Omental fat pad (tissue), 4 donors: Measurements from ENCODE around the gene FAM222A. TPM values are rescaled to one million over a fixed set of nuclear protein-coding genes. Genes with fewer than 3 reads are reported as not detected.

Experiments
- ATAC-seq: fragments of 150-250 bp; one replicate; pipeline ENCODE4 v1.9.1; 2016; ENCODE audit warnings: mild to moderate bottlenecking, moderate library complexity; ENCODE audit not compliant: low FRiP score
- DNase-seq: peaks from one replicate; pipeline ENCODE4 v3.0.0-alpha.2; 2019; ENCODE audit warnings: low spot score
- CTCF ChIP-seq, 3 donors: fragments of 450-650 bp; IDR thresholded peaks; one replicate each; pipeline ENCODE4 v1.5.1; 2016 to 2017; ENCODE audit warnings: antibody characterized with exemption in 3 of 3, mild to moderate bottlenecking in 3 of 3, moderate library complexity in 2 of 3
- total RNA-seq, 4 donors: library from RNA; depleted of rRNA; stranded (reverse); fragments of >200 nt; gene quantifications; one replicate each; pipeline ENCODE4 v1.1.0, GENCODE V29; 2016

Gene FAM222A
- total RNA-seq, 4 donors from 2014 or later, result 0.94 to 2.6 (median 2.3) TPM; not detected in 1

GRCh38 chr12:109759595-109759994 is 46.0 kb downstream of the FAM222A start:
- DNase-seq (no peak), ATAC-seq (no peak)
- TF ChIP-seq CTCF (IDR thresholded peaks at IDR 0.05), result no peak

DNA sequence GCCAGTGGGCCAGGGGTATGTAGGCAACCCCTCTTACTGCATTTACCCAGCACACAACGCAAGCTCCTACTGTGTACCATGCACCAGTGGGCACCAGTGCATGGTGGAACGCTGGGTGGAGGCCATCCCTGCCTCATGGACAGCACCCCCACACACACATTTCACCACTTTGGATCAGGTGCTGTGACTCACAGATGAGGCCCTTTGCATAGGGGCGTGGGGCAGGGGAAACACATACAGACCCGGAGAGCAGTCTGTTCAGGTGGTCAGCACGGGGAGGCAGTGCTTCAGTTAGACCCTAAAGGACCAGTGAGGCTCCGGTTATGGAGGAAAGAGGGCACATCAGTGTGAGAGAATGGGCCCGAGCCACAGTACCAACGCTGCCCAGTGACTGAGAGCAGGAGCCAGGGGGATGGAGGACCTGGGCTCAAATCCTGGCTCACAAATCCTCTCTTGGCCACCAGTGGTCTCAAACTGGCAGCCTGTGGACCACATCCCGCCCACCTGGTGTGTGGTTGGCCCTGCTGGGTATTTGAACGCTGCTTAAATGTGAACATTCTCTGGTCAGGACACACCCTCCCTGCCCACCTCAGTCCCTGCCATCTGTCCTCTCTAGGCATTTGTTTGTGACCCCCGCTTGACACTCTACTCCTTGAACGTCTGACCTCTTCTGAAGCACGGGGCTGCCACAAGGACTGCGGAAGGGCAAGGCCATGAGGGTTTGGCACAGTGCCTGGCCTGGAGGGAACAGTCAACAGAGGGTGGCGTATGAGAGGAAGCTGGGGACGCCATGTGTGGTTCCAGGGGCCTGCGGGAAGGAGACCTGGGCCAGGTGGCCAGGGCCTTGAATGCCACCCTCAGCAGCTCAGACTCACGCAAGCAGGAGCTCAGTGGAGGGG is 46.7 kb downstream of the FAM222A start:
- DNase-seq (no peak), ATAC-seq (no peak)
- no peak for TF ChIP-seq CTCF (IDR thresholded peaks at IDR 0.05)

DNA sequence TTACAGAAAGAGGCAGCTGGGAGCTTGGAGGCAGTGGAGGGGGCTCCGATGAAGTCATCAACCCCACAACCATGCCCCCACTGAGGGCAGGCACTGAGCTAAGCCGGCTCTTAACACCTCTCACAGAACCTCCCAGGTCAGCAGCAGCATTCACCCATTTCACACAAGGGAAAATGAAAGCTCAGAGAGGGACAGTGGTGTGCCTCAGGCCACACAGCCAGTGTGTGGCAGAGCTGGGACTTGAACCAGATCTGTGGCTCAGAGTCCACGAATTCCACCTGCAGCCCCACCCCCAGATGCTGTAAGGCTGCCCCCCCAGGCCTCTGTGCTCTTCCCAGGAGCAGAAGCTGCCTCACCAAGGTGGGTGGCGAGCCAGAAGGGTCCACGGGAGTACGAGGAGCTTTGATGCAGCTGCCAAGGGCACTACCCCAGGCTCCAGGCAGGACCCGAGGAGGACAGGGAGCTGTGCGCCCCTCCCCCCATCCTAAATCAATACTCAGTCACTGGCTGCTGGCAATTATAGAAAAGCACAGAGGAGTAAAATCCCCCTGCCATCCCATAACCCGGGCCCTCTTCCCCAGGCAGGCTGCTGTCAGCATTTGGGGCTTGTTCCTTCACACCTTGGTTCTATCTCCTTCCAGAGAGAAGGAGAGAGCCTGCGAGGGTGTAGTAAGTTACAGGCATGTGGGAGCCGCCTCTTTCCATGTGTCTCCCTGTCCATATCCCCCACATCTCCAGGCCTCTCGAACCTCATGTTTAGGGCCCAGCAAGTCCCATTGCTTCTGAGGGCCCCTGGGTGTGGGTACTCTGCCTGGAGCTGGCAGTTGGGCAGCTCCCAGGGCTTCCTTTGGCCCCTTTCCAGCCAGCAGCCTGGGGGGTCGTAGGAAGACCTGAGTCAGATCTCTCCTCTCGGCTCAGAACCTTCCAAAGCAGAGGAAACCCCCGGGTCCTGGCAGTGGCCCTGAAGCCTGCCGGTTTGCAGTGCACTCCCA is 47.6 kb downstream of the FAM222A start:
- ATAC-seq, result no peak
- no peak for TF ChIP-seq CTCF (IDR thresholded peaks at IDR 0.05)
- no peak for DNase-seq

DNA sequence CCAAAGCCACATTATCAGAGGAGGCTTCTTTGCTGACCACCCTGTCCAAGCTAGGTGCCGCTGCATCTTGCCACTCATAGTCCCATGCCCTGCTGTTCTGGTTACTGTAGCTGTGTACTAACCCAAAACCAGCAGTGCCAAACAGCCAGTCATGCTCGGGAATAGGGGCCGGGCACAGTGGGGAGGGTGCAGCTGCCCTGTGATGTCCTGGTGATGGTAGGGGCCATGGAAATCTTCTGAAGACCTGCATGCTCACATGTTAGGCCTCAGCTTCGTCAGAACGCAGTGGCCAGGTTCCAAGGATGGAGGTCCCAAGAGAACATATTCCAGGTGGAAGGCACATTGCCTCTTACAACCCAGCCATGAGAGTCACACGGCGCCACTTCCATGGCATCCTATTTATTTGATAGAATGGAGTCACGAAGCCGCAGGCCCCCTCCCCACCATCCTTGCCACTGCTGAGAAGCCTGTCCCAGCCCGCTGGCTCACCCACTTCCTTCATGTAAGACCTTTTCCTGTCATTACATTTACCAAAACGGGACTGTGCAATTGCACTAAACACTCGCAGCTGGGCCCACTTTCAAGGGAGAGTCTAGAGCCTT is 48.5 kb downstream of the FAM222A start:
- no peak for DNase-seq
- no peak for TF ChIP-seq CTCF (IDR thresholded peaks at IDR 0.05)
- no peak for ATAC-seq

DNA sequence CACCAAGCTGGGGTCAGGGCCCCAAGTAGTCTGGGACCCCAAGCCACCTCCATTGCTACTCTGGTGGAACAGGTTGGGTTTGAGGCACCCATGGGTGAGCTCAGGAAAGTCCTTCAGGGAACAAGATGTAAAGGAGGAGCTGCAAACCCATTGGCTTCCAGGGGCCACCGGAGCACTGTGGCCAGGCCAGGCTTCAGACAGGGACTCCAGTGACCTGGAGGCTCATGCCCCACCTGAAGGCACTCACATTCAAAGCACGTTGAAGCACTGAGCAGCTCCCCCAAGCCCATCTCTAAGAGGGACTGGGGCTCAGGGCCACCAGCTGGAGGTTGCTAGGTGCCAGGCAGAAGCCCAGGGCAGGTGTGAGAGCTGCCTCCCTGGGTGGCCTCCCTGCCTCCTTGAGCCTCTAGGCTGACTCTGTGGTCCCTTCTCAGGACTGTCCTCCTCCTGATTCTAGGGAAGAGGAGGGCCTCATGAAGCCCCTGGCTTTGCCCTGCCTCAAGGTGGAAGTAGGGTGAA is 49.1 kb downstream of the FAM222A start:
- no peak for DNase-seq
- no peak for ATAC-seq
- TF ChIP-seq CTCF (IDR thresholded peaks at IDR 0.05), result no peak

DNA sequence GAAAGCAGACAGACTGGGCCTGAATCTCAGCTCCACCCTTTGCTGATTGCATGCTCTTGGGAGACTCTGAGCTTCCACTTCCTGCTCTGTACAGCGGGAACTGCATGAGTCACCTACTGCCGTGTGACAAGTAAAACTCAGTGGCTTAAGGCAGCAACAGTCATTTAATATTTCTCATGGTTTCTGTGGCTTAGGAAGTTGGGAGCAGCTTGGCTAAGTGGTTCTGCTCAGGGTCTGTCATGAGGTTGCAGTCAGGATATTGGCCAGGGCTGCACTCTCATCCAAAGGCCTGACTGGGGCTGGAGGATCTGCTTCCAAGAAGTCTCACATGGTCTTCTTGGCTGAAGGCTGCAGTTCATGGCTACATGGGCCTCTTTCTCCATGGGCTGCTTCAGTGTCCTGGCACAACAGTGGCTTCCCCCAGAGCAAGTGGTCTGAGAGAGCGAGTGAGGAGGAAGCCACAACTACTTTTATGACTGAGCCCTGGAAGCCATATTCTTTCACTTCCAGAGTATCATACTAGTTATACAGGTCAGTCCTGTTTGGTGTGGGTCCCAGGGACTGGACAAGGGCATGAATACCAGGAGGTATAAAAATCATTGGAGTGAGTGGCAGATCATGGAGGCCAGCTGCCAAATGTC is 49.7 kb downstream of the FAM222A start:
- ATAC-seq (no peak), DNase-seq (no peak)
- no peak for TF ChIP-seq CTCF (IDR thresholded peaks at IDR 0.05)
